ENCODE measurements around the gene GNG12.

GRCh38 chr1:67817319-67817718 is 15.9 kb downstream of the GNG12 start:
- TF ChIP-seq, protein P1, sequence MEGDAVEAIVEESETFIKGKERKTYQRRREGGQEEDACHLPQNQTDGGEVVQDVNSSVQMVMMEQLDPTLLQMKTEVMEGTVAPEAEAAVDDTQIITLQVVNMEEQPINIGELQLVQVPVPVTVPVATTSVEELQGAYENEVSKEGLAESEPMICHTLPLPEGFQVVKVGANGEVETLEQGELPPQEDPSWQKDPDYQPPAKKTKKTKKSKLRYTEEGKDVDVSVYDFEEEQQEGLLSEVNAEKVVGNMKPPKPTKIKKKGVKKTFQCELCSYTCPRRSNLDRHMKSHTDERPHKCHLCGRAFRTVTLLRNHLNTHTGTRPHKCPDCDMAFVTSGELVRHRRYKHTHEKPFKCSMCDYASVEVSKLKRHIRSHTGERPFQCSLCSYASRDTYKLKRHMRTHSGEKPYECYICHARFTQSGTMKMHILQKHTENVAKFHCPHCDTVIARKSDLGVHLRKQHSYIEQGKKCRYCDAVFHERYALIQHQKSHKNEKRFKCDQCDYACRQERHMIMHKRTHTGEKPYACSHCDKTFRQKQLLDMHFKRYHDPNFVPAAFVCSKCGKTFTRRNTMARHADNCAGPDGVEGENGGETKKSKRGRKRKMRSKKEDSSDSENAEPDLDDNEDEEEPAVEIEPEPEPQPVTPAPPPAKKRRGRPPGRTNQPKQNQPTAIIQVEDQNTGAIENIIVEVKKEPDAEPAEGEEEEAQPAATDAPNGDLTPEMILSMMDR (IDR thresholded peaks at IDR 0.05) = no peak
- TF ChIP-seq POLR2A (IDR thresholded peaks at IDR 0.05) = no peak

All from testis (tissue), 2 donors.